Thyroid gland (tissue), 4 donors: ENCODE results near the gene WDR5B.

Experiments used
- POLR2A ChIP-seq, 2 donors: fragments of 450-650 bp; IDR thresholded peaks; one replicate each; pipeline ENCODE4 v1.6.1; 2017; ENCODE audit warnings: antibody characterized with exemption in 2 of 2, mild to moderate bottlenecking in 2 of 2, moderate library complexity in 1 of 2
- TF ChIP-seq, protein P1 (sequence below), 6 experiments: fragments of 200-600 bp in 3 of 6; fragments of 450-650 bp in 3 of 6; sonication (generic) in 3 of 6; IDR thresholded peaks; one replicate each; pipeline ENCODE4 v1.5.1; 2016 to 2019; ENCODE audit warnings: antibody characterized with exemption in 6 of 6, mild to moderate bottlenecking in 2 of 6, inconsistent platforms in 1 of 6, moderate library complexity in 1 of 6

DNA sequence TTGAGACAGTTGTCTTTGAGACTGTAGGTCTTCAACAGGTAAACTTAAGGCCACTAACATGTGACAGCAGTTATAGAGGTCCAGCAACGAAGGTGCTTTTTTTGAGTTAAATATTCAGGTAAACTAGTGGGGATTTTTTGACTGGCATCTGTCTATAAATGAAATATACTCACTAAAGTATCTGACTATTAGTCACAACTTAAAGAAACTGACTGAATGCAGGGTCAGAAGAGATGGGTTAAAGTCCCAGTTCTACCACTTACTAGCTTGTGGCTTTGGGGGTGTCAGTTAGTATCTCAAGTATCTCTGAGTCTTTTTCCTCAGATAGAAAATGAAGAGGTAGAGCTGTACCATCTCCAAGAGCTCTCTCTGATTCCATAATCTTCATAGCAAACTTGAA, 50.8 kb downstream of the WDR5B start:
- no peak for TF ChIP-seq POLR2A (IDR thresholded peaks at IDR 0.05)
- TF ChIP-seq, protein P1, sequence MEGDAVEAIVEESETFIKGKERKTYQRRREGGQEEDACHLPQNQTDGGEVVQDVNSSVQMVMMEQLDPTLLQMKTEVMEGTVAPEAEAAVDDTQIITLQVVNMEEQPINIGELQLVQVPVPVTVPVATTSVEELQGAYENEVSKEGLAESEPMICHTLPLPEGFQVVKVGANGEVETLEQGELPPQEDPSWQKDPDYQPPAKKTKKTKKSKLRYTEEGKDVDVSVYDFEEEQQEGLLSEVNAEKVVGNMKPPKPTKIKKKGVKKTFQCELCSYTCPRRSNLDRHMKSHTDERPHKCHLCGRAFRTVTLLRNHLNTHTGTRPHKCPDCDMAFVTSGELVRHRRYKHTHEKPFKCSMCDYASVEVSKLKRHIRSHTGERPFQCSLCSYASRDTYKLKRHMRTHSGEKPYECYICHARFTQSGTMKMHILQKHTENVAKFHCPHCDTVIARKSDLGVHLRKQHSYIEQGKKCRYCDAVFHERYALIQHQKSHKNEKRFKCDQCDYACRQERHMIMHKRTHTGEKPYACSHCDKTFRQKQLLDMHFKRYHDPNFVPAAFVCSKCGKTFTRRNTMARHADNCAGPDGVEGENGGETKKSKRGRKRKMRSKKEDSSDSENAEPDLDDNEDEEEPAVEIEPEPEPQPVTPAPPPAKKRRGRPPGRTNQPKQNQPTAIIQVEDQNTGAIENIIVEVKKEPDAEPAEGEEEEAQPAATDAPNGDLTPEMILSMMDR (IDR thresholded peaks at IDR 0.05) = no peak
